ENCODE data around the gene NPPB. TPM values are rescaled to one million over a fixed set of nuclear protein-coding genes. Genes with fewer than 3 reads are reported as not detected.

NPPB gene
- polyA plus RNA-seq, 1 experiment, result 0.38 TPM

DNA sequence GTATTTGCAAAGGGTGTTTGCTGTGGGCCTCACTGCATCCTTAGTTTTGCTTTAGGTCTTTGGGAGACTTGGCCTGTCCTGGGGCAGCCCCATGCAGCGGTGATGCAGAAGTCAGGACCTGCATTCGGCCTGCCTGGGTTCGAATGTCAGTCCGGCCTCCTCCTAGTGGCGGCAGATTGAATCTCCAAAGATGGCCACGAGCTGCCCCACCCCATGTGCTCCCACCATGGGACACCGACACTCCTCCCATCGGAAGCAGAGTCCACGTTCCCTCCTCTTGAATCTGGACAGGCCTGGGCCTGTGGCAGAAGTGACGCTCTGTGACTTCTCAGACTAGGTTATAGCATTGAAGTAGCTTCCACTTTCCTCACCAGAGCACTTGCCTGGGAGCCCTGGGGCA is 16.3 kb upstream of the NPPB start:
- H3K27me3 ChIP-seq (ENCODE audit: control insufficient read depth, insufficient read depth, low read length), result peaks cover 9% of the 10 kb centered on the region
- TF ChIP-seq, protein P1, sequence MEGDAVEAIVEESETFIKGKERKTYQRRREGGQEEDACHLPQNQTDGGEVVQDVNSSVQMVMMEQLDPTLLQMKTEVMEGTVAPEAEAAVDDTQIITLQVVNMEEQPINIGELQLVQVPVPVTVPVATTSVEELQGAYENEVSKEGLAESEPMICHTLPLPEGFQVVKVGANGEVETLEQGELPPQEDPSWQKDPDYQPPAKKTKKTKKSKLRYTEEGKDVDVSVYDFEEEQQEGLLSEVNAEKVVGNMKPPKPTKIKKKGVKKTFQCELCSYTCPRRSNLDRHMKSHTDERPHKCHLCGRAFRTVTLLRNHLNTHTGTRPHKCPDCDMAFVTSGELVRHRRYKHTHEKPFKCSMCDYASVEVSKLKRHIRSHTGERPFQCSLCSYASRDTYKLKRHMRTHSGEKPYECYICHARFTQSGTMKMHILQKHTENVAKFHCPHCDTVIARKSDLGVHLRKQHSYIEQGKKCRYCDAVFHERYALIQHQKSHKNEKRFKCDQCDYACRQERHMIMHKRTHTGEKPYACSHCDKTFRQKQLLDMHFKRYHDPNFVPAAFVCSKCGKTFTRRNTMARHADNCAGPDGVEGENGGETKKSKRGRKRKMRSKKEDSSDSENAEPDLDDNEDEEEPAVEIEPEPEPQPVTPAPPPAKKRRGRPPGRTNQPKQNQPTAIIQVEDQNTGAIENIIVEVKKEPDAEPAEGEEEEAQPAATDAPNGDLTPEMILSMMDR (IDR thresholded peaks at IDR 0.05; ENCODE audit: insufficient read depth, low read depth, low read length), result no peak
- no peaks in the 10 kb centered on the region for H3K36me3 ChIP-seq (ENCODE audit: control insufficient read depth, insufficient read depth, low read length)
- CTCF ChIA-PET, result no interaction called here
- POLR2A ChIA-PET, result interaction anchor here (0.7 kb wide), 1 partner anchor 776 kb away, joined by 8 read pairs; no protein-coding TSS in a partner anchor
- no peak overlapping the region for H3K4me3 ChIP-seq (ENCODE audit: low read depth, low read length)
- no peak for DNase-seq (ENCODE audit: low read depth)

- peaks cover 9% of the 10 kb centered on the region for H3K27me3 ChIP-seq (ENCODE audit: control insufficient read depth, insufficient read depth, low read length)
- H3K36me3 ChIP-seq (ENCODE audit: control insufficient read depth, insufficient read depth, low read length), result no peaks in the 10 kb centered on the region
- no peak overlapping the region for H3K4me3 ChIP-seq (ENCODE audit: low read depth, low read length)
- DNase-seq (ENCODE audit: low read depth), result no peak
- TF ChIP-seq, protein P1 (IDR thresholded peaks at IDR 0.05; ENCODE audit: insufficient read depth, low read depth, low read length), result no peak
- ChIA-PET CTCF (no interaction called here), POLR2A (no interaction called here)
Measured at GRCh38 chr1:11874624-11875023, 15.9 kb upstream of the NPPB start.

- no peak overlapping the region for H3K4me3 ChIP-seq (ENCODE audit: low read depth, low read length)
- TF ChIP-seq, protein P1 (IDR thresholded peaks at IDR 0.05; ENCODE audit: insufficient read depth, low read depth, low read length), result no peak
- ChIA-PET CTCF (interaction anchor here (0.6 kb wide), 1 partner anchor 11 kb away, joined by 4 read pairs; no protein-coding TSS in a partner anchor), POLR2A (no interaction called here)
- H3K27me3 ChIP-seq (ENCODE audit: control insufficient read depth, insufficient read depth, low read length), result peaks cover 9% of the 10 kb centered on the region
- no peaks in the 10 kb centered on the region for H3K36me3 ChIP-seq (ENCODE audit: control insufficient read depth, insufficient read depth, low read length)
- DNase-seq (ENCODE audit: low read depth), result no peak
Measured at GRCh38 chr1:11874258-11874562, 15.5 kb upstream of the NPPB start.

DNA sequence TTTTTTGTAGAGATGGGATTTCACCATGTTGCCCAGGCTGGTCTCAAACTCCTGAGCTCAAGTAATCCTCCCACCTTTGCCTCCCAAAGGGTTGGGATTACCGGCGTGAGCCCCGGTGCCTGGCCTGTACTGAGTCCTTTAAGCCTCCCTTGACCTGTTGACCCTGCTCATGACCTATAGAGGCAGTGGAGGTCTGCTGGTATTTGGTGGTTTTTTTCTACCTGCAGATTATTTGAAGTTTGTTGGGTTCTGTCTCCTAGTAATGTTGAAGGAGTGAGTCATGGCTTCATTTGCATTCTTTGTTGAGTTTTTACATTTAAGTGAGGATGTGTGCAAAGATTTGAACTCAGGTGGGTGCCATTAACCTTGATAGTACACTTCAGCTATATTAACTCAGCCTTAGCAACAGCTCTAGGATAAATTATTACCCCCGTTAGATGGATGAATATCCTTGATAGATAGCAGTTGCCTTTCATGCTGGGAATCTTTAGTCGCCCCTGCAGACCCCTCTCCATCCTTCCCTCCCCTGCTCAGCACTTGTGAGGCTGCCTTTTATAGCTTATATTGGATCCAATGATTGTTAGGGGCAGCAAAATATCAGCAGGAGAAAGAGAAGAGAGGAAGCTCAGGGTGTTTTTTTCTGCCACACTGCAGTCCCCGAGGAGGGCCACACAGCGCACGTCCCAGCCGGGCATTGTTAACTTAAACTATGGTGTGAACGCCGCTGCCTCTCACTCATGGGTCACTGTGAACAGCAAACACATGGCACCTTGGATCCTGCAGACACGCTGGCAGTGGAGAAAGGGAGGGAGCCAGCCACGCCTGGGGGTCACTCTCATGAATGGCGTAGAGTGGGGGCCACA is 14.9 kb upstream of the NPPB start:
- Histone ChIP-seq H3K36me3 (ENCODE audit: control insufficient read depth, insufficient read depth, low read length) (no peaks in the 10 kb centered on the region), H3K27me3 (ENCODE audit: control insufficient read depth, insufficient read depth, low read length) (peaks cover 9% of the 10 kb centered on the region), H3K4me3 (ENCODE audit: low read depth, low read length) (no peak overlapping the region)
- DNase-seq (ENCODE audit: low read depth), result no peak
- CTCF ChIA-PET, result interaction anchor here (0.6 kb wide), 1 partner anchor 10 kb away, joined by 4 read pairs; no protein-coding TSS in a partner anchor
- POLR2A ChIA-PET, result no interaction called here
- TF ChIP-seq, protein P1 (IDR thresholded peaks at IDR 0.05; ENCODE audit: insufficient read depth, low read depth, low read length), result no peak

DNA sequence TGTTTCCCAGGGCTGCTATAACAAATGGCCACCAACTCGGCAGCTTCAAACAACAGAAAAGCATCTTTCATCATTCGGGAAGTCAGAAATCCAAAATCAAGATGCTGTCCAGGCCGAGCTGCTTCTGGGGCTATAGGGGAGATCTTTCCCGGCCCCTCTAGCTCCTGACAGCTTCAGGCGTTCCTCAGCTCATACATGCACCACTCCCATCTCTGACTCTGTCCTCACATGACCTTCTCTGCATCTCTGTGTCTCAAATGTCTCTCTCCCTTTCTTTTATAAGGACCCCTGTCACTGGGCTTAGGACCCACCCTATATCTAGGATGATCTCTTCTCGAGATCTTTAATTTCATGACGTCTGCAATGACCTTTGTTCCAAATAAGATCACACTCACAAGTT is 13.8 kb upstream of the NPPB start:
- Histone ChIP-seq H3K27me3 (ENCODE audit: control insufficient read depth, insufficient read depth, low read length) (peaks cover 9% of the 10 kb centered on the region), H3K36me3 (ENCODE audit: control insufficient read depth, insufficient read depth, low read length) (no peaks in the 10 kb centered on the region), H3K4me3 (ENCODE audit: low read depth, low read length) (no peak overlapping the region)
- POLR2A ChIA-PET, result no interaction called here
- TF ChIP-seq, protein P1 (IDR thresholded peaks at IDR 0.05; ENCODE audit: insufficient read depth, low read depth, low read length), result no peak
- CTCF ChIA-PET, result interaction anchor here (0.9 to 1.0 kb wide), 2 partner anchors 11 to 22 kb away, joined by 3 read pairs; no protein-coding TSS in a partner anchor
- DNase-seq (ENCODE audit: low read depth), result no peak

Data from BJ (cell line).